Bronchus fibroblast of lung (primary cell): Measurements from ENCODE around the gene PLCB3. TPM values are rescaled to one million over a fixed set of nuclear protein-coding genes. Genes with fewer than 3 reads are reported as not detected.

Experiments
- total RNA-seq: library from RNA; depleted of rRNA; stranded (reverse); fragments of >200 nt; gene quantifications from 2 replicates; pipeline ENCODE4 v1.2.3, GENCODE V29; 2015

PLCB3 gene
- 24.2 and 25.7 TPM in 2 replicates for total RNA-seq

DNA sequence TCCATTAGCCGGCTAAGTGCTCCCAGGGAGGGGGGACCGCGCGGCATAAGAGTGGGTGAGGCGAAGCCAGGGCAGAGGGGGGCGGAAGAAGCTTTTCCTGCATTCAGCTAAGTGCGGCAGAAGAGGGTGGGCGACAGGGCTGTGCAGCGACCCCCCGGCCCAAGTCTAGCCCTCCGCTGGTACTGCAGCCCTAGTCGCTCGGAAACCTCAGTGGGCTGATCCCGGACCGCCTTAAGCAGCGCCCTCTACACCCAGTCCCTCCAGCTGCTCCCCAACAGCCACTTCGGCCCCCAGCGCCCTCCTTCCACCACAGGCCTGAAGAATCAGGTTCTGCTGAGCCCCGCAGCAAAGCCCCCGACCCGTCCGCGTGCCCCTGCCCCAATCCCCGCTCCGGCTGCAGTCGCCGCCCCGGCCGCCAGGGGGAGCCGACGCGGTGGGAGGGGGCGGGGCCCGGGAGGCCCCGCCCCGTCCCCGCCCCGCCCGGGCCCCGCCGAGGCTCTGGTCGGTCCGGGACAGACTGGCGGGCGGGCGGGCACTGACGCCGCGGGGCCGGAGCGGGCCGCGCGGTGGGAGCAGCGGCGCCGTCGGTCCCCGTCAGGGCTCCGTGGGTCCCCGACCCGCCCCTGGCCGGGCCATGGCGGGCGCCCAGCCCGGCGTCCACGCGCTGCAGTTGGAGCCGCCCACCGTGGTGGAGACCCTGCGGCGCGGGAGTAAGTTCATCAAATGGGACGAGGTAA lies at the start of gene PLCB3:
PLCB3 (plus strand) TSS at position 515 of the 737 bp plus-strand sequence; CDS start at position 635, 120 bp downstream.

DNA sequence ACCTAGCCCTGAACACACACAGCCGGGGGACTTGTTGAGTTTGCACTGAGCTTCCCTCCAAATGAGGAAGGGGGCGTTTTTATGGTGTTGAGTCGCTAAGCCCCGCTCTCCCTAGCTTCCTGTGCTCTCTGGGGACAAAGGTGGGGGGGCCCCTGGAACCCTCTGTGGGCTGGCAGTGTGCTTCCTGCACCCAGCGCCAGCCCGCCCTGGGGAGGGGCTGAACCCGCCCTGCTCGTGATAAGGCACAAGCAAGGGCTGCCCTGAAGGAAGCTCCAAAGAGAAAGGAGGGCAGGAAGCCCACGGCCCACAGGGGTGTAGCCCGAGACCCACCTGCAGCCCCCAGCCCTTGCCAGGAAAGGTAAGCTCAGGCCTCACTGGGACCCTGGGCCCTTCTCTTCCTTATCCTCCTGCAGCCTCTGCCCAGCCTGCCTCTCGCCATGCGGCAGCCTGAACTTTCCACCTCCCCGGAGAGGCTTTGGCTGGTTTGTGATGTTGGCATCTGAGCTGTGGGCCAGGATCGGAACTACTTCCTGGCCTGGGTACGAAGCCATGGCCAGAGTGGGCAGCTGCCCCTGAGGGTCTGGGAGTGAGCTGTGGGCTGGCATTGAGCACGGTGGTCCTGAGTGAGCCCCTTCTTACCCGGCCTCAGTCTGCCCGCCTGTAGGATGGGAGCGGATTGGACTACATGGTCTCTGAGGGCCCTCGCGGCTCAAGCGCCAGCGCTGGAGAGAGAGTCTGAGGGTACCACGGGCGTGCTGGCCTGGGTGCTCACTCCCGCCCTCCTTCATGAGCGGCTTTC lies 44.7 kb upstream of the PLCB3 start, which contains the start of gene FERMT3:
FERMT3 (plus strand) TSS at position 265 of the 799 bp plus-strand sequence. CDS start 644 bp downstream, outside the sequence.

DNA sequence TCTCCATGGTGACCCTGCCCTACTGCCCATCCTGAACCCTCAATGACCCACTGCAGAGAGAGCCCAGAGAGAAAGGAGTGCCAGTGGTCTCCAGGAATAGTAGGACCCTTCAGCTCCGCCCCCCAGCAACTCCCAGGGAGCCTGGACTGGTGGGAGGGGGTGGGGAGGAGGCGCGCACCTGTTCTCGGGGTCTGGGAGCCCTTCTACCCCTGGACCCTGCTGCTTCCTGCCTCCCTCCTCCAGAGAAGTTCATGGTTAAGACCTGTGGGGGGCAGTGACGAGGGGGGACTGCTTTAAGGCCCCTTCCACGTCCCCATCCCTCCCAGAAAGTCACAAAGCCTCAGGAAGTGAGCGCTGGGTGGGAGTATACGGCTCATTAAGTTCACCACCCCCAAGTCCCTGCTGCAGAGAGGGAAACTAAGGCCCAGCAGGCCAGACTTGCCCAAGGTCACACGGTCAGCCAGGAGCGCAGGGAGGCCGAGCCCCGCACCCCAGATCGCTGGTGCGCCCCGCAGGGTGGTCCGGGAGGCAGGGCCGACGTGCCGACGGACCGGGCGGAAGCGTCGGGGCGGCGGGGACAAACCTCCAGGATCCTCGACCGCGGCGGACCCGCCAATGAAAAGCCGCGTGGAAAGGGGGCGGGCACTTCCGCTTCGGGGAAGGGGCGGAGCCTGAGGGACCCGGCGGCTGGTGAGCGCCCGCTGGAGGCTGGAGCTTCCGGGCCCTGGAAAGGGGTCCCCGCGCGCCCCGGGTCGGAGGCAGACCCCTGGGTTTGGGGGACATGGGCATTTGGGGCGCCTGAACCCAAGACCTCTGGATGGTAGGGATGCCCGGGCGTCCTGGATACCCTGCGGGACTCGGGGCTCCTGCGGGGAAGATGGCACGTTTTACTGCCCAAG lies 25.5 kb upstream of the PLCB3 start, which contains the start of the genes NUDT22 and TRPT1:
NUDT22 (plus strand) TSS at position 667 of the 899 bp plus-strand sequence. CDS start 379 bp downstream, outside the sequence.
TRPT1 (minus strand) TSS at position 579 of the 899 bp plus-strand sequence; CDS start at position 253, 326 bp downstream.

DNA sequence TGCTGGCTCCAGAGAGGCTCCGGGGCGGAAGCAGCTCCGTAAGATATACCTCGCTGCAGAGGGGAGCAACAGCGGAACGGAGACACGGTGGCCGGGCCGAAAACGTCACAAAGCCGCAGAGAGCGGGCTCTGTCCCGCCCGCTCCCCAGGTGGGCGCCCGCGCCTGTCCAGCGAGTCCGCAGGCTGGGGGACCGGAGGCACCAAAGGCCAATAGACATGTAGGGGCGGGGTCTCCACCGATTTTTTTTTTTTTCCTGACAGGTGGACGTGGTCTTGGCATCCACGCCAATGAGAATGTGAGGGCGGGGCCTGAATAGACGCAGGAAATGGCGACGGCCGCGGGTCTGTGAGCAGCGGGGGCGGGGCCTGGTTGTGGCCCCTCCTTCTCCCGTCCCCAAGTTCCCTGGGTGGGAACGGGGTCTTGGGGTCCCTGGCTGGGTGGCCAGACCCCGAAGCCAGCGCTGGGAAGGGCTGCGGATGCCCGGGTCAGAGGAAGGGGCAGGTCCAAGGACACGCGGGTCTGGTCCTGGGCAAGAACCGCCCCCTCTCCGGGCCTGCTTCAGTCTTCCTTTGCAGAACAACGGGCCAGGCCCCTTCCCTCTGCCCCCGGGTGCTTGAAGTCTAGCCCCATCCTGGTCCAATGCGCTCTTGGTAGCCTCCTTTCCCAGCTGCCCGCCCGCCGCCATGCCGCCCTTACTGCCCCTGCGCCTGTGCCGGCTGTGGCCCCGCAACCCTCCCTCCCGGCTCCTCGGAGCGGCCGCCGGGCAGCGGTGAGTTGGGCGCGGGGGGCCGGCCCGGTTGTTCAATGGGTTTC lies 21.0 kb upstream of the PLCB3 start, which contains the start of gene DNAJC4:
DNAJC4 (plus strand) TSS at position 378 of the 814 bp plus-strand sequence; CDS start at position 685, 307 bp downstream.

DNA sequence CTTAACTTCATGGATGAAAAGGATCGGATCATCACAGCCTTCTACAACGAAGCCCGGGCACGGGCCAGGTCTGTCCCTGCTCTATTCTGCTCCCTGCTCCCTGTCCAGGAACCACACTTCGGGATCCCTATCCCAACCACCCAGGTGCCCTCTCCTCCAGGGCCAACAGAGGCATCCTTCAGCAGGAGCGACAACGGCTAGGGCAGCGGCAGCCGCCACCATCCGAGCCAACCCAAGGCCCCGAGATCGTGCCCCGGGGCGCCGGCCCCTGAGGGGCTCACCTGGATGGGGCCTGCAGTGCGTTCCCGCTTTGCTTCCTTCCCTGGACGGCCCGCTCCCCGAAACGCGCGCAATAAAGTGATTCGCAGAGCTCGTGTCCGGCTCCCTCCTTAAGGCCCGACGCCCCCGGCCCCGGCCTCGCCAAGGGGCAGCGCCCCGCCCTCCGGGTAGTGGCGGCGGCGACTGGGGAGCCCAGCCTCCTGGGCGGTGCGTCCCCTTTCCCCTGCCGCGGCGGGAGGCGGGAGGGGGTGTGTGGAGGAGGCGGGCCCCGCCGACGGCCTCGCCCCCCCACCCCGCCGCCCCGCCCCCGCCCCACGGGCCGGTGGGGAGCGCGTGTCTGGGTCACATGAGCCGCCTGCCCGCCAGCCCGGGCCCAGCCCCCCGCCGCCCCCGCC lies 17.3 kb upstream of the PLCB3 start, which contains the start of gene VEGFB:
VEGFB (plus strand) TSS at position 672 of the 674 bp plus-strand sequence. CDS start 250 bp downstream, outside the sequence.

DNA sequence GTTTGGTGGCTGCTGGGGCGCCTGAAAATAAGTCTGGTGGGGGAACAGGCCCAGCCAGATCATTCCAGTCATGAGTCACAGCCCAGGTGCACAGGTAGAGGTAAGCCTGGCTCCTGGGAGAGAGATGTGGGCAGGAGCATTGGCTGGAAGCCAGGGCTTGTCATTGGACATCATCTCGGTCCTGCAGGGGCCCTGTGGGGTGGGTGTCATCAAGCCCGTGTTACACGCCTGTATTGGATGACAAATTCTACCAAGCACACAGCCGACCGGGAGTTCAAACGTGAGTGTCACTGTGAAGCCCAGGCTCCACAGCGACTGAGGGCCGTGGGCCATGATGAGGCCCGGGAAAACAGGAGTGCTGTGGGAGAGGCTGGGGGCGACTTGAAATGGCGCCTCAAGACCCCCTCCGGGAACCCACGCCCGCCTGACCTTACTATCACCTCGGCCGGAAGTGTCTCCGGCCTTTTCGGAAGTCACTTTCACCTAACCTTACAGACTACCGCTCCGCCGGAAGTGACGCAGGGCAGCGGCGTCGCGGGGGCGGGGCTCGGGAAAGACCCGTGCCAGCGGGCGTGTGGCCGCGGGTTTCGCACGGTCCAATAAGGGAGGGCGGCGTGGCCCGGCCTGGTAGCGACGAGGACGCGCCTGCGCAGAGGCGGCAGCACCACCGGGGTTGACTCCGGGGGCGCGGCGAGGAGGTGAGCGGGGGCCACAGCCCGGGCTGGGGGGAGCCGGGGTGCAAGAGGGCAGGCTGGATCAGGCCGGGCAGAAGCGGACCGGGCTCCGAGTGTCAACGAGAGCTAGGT lies 10.7 kb upstream of the PLCB3 start, which contains the start of gene FKBP2:
FKBP2 (plus strand) TSS at position 661 of the 806 bp plus-strand sequence. CDS start 1,293 bp downstream, outside the sequence.

DNA sequence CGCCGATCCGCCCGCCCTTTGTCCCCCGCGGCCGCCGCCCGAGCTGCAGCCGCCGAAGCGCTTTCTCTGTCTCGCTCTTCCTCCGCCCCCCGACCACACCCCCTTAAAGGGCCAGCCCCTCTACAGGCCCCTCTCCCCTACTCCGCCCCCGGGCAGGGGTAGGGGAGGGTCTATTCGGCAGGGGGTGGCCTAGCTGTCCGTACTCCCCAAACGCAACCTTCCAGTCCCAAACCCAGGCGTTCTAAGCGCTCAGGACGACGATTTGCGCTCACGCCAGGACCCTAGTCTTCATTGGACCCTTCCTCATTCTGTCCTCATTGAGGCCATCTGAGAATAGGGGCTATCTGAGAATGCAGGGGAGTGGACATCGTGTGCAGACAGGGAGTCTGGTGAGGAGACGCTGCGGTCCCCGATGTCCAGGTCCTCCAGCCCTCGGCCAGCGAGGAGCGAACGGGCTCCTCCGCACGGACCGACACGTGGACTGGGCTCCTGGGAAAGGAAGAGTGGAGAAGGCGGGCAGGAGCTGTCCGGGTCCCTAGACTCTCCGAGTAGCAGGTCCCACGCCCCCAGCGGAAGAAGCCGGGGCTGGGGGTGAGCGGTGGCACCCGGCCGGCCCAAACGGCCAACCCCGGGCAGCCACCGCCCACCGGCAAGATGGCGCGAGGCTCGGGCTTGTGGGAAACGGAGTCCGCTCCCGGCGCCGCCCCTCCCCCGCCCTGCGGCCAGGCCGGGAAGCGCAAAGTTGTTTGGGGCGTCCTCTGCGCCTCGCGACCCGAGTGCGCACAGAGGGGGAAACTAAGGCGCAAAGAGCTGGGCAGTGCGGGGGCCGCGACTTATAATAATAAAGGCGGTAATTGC lies 4.2 kb upstream of the PLCB3 start, which contains the start of gene PPP1R14B:
PPP1R14B (minus strand) TSS at position 73 of the 858 bp plus-strand sequence. CDS start 270 bp downstream, outside the sequence.

DNA sequence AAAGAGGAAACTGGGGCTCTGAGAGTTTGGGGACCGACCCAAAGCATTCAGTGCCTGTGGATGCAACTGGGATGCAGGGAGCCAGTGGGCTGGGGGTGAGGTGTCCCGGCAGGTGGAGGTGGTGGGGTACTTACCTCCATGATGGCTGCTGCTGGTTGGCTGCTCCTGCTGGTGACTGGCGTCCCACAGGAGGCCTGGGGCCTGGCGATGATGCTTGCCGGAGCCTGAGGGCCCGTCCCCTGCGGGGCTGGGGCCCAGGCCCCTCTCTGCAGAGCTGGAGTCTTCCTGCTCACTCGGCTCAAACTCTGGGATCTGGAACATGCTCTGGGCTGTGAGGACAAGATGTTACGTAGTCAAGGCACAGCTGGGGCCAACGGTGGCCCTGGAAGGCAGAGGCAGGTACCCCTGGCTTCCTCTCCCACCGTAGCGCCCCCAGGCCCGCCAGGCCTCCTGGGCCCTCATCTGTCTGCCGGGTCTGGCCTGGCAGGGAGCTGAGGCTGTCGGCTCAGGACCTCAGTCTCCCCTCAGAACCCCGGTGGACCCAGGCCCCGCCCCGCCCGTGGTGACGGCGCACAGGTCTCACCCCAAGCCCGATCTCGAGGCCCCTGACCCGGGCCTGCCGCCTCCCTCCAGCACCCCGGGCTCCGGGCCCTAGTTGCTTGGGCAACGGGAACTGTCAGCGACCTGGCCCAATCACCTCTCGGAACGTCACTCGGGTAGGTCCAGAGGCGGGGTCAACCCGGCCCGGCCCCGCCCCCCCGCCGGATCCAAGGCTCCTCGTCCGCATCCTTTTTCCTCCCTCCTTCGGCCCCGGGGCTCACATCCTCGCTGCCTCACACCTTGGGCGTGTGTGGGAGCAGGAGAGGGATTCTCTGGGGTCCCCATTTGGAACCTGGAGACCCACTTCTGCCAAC lies 33.0 kb downstream of the PLCB3 start, which contains the start of gene BAD:
BAD (minus strand) TSS at position 618 of the 914 bp plus-strand sequence; CDS start at position 321, 297 bp downstream.

DNA sequence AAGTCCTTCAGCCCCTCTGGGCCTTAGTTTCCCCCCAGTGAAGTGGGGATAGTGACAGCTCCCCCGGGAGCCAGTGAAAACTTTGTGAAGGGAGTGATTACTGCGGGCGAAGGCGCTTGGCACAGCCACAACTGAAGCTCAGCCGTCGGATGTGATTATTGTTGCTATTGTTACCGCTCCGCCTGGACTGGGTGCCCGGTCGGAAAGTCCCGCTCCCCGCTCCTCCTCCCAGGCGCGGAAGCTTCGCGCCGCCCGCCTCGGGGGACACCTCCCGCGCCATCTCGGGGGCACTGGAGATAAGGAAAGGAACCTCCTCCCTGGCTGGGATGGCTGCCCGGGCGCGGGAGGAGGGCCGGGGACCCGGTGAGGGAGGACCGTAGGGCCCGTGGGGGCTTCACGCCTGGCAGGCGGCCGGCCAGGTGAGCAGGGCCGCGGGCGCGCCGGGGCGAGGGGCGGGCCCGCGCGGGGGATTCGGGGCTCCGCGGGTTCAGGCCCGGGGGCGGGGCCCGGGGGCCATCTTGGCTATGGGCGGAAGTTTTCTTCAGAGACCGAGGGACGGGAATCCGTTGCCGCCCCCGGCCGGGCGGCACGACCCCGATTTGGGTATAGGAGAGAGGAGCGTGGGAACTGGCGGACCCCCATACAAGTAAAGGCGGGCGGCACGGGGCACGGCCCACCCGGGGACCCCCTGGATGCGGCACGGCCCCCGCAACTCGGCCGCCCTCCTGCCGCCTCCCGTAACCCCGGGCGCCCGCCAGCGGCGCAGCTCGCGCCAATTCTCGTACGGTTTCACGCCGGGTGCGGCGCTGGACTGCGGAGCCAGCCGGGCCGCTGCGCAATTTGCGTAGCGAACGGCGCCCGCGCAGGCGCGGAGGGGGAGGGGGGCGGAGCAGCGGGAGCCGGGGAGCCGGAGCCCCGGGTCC lies 33.9 kb downstream of the PLCB3 start, which contains the start of gene GPR137:
GPR137 (plus strand) TSS at position 887 of the 923 bp plus-strand sequence. CDS start 677 bp downstream, outside the sequence.

DNA sequence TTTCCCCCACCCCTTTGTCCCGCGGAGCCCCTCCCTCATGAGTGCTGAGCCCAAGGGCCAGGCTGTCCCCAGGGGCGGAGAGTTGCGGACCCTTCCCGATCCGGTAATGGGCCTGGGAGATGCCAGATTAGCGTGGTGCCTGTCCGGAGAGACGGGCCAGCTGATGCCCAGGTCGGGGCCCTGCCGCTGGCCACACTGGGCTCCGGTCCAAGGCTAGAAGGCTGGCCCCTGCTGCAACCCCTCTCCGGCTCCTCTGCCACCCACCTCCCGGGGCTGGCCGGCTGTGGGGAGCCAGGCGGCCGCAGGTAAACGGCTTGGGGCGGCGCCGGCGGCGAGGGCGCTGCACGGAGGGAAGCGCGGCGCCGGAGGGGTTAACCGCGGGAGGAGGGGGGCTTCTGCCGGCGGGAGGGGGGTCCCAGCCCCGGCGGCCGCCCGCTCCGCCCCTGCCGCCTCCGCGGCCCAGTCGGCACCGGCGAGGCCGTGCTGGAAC lies 40.0 kb downstream of the PLCB3 start, which contains the start of gene KCNK4:
KCNK4 (plus strand) TSS at position 41 of the 490 bp plus-strand sequence. CDS start 1,717 bp downstream, outside the sequence.

DNA sequence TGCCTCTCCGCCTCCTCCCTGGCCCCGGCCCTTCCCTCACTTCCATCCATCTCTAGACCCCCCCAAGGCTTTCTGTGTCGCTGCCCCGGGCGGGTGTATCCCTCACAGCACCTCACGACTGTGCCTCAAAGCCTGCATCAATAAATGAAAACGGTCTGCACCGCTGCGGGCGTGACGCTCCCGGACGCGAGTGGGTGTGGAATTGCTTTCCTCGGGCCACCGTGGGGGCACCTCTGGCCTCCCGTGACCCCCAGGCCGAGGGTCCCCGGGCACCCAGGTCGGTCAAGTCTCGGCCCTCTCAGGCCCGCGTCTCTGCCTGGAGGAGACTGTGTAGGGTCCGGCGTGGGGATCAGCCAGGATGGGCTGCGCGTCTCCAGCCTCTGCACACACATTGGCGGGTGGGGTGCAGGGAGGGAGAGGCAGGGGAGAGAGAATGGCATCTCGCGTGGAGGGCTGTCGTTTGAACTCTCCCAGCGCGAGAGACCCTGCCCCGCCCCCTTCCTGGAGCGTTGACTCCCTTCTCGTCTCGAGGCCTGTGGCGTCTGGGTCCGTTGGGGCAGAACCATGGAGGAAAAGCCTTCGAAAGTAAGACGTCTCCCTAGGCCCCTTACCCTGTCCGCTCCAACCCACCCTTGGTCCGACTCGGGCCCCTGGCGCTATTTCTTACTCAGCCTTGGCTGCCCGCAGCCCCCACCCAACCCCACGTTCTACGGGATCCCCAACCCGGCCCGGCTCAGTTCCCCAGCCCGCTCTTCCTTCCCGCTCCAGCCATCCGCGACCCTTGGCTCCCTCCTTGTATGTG lies 48.7 kb downstream of the PLCB3 start, which contains the start of gene CATSPERZ:
CATSPERZ (plus strand) TSS at position 512 of the 802 bp plus-strand sequence; CDS start at position 565, 53 bp downstream.

DNA sequence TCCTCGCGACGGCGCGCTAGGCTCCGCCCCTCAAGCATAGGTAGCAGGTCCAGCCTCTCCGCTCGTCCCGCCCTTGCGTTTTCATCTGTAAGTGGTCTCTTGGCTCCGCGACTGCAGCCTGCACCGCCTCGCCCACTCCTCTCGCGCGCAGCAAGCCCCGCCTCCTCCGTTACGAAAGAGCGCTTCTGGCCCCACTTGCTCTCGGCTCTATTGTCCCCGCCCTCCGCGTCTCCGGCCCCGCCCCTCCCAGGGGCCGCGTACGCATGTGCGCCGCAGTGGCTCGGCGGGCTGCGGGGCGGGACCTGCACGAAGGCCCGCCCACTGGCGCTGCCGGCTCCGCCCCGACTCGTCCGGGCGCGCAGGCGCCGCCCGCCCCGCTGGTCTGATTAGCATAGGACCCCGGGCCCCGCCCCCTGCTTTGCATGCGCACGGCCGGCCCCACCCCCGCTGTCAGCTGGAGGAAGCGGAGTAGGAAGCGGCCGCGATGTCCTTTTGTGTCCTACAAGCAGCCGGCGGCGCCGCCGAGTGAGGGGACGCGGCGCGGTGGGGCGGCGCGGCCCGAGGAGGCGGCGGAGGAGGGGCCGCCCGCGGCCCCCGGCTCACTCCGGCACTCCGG lies 53.9 kb downstream of the PLCB3 start, which contains the start of gene ESRRA:
ESRRA (plus strand) TSS at position 450 of the 616 bp plus-strand sequence. CDS start 1,656 bp downstream, outside the sequence.

DNA sequence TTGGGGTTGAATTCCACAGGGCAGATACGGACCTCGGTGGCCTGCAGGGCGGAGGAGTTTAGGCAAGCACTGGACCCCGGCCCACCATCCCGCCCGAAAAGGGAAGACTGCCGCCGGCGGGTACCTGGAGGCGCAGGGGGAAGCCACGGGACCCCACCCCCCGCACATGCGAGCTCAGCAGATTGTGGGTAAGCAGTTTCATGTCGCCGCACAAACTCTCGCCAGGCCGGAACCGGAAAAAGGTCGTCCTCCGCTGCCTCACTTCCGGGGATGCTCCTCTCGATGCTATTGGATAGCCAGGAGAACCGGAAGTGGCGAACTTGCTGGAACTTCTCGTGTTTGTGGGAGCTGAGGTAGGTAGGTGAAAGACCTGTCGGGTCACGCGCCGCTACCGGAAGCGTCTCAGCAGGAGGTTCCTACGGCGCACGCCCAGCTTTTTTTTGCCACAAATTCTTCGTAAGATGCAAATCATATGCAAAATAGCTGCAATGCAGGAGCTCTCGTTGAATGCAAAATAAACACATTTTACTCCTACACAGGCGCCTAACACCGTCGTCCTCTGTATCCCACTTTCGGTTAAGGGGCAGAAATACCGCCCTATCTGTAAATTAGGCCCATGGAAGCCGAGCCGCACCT lies 66.1 kb downstream of the PLCB3 start, which contains the start of gene TRMT112:
TRMT112 (minus strand) TSS at position 235 of the 636 bp plus-strand sequence; CDS start at position 202, 33 bp downstream.

